ENCODE measurements around the gene FSD1. TPM values are rescaled to one million over a fixed set of nuclear protein-coding genes. Genes with fewer than 3 reads are reported as not detected.

The FSD1 gene
- total RNA-seq, 1 donor from 2014 or later, result 48.3 TPM

- Mint-ChIP-seq H3K27me3 (ENCODE audit: insufficient read depth, low read depth) (peaks cover 11% of the 10 kb centered on the region), H3K9me3 (peaks cover 19% of the 10 kb centered on the region), H3K36me3 (peaks cover 31% of the 10 kb centered on the region), H3K27ac (no peak overlapping the region), H3K4me1 (peaks cover 2% of the 10 kb centered on the region), H3K4me3 (no peak overlapping the region)
- Histone ChIP-seq H3K9me3 (ENCODE audit: low read depth) (no peaks in the 10 kb centered on the region), H2AFZ (replicated peaks) (no peak overlapping the region), H3K36me3 (no peaks in the 10 kb centered on the region), H3K27ac (no peak overlapping the region), H3K4me1 (no peaks in the 10 kb centered on the region), H3K79me2 (ENCODE audit: low read depth) (no peaks in the 10 kb centered on the region), H3K27me3 (no peaks in the 10 kb centered on the region), H3K4me3 (no peak overlapping the region), H3K9ac (no peak overlapping the region), H3K4me2 (no peak overlapping the region), H3F3A (ENCODE audit: low read depth) (no peaks in the 10 kb centered on the region), H4K20me1 (ENCODE audit: low read depth) (no peaks in the 10 kb centered on the region)
- no peak for TF ChIP-seq CTCF (IDR thresholded peaks at IDR 0.05)
- TF ChIP-seq EZH2phosphoT487 (IDR thresholded peaks at IDR 0.05), result no peak
- no peak for TF ChIP-seq EZH2 (IDR thresholded peaks at IDR 0.05)
- DNase-seq (ENCODE audit: low spot score), result no peak
Measured at GRCh38 chr19:4320419-4320818, 16.0 kb downstream of the FSD1 start.

- Mint-ChIP-seq H3K4me3 (no peak overlapping the region), H3K27ac (no peak overlapping the region), H3K36me3 (peaks cover 21% of the 10 kb centered on the region), H3K9me3 (peaks cover 19% of the 10 kb centered on the region), H3K27me3 (ENCODE audit: insufficient read depth, low read depth) (peaks cover 14% of the 10 kb centered on the region), H3K4me1 (peaks cover 19% of the 10 kb centered on the region)
- no peak for DNase-seq (ENCODE audit: low spot score)
- peaks cover 21% of the 10 kb centered on the region for H3F3A ChIP-seq (ENCODE audit: low read depth)
- peaks cover 11% of the 10 kb centered on the region for H3K27me3 ChIP-seq
- no peaks in the 10 kb centered on the region for H3K36me3 ChIP-seq
- no peak overlapping the region for H3K4me2 ChIP-seq
- H4K20me1 ChIP-seq (ENCODE audit: low read depth), result peaks cover 5% of the 10 kb centered on the region
- H3K9me3 ChIP-seq (ENCODE audit: low read depth), result no peaks in the 10 kb centered on the region
- no peak overlapping the region for H2AFZ ChIP-seq (replicated peaks)
- no peak overlapping the region for H3K4me3 ChIP-seq
- TF ChIP-seq EZH2 (IDR thresholded peaks at IDR 0.05), result no peak
- TF ChIP-seq EZH2phosphoT487 (IDR thresholded peaks at IDR 0.05), result no peak
- no peak for TF ChIP-seq CTCF (IDR thresholded peaks at IDR 0.05)
- no peak overlapping the region for H3K27ac ChIP-seq
- H3K79me2 ChIP-seq (ENCODE audit: low read depth), result no peaks in the 10 kb centered on the region
- peaks cover 3% of the 10 kb centered on the region for H3K4me1 ChIP-seq
- H3K9ac ChIP-seq, result no peak overlapping the region
Measured at GRCh38 chr19:4322942-4323665, 18.7 kb downstream of the FSD1 start.

DNA sequence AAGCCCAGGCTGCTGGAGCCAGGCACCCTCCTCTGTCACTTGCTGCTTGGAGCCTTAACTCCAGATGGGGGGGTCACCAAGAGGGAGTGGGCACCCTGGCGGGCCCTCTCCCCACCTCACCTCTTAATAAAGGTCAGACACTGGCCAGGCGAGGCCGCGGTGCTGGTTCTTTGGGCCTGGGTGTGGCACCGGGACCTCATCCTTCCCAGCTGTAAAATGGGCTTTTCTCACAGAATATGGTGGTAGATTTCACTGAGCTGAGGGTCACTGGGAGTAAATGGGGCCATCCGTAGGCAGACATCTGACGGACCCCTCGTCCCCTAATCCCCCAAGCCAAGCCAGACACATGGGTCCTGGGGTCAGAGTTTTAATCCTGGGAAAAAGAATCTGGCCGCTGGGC, 19.3 kb downstream of the FSD1 start:
- DNase-seq (ENCODE audit: low spot score), result no peak
- Histone ChIP-seq H3K4me2 (no peak overlapping the region), H3K27ac (no peak overlapping the region), H2AFZ (replicated peaks) (no peak overlapping the region), H3K79me2 (ENCODE audit: low read depth) (no peaks in the 10 kb centered on the region), H3K9me3 (ENCODE audit: low read depth) (no peaks in the 10 kb centered on the region), H3K4me3 (no peak overlapping the region), H3K4me1 (peaks cover 3% of the 10 kb centered on the region), H4K20me1 (ENCODE audit: low read depth) (peaks cover 5% of the 10 kb centered on the region), H3K36me3 (no peaks in the 10 kb centered on the region), H3K27me3 (peaks cover 11% of the 10 kb centered on the region), H3K9ac (no peak overlapping the region), H3F3A (ENCODE audit: low read depth) (peaks cover 21% of the 10 kb centered on the region)
- Mint-ChIP-seq H3K9me3 (peaks cover 19% of the 10 kb centered on the region), H3K4me1 (peaks cover 19% of the 10 kb centered on the region), H3K27me3 (ENCODE audit: insufficient read depth, low read depth) (peaks cover 17% of the 10 kb centered on the region), H3K4me3 (no peak overlapping the region), H3K27ac (no peak overlapping the region), H3K36me3 (peaks cover 15% of the 10 kb centered on the region)
- TF ChIP-seq EZH2 (IDR thresholded peaks at IDR 0.05), result no peak
- TF ChIP-seq EZH2phosphoT487 (IDR thresholded peaks at IDR 0.05), result no peak
- no peak for TF ChIP-seq CTCF (IDR thresholded peaks at IDR 0.05)
